Eye (tissue), 1 donor: Measurements from ENCODE around the gene UAP1L1.
A peak's percentile ranks its signal among the peaks of the same experiment; 100 is the strongest.

Source experiments
- DNase-seq: peaks from one replicate; pipeline ENCODE4 v3.0.0-alpha.2; 2015

UAP1L1 gene

GRCh38 chr9:137077758-137078693 is 709 bp downstream of the UAP1L1 start:
- peak; percentile 35 for DNase-seq

- peak; percentile 39 for DNase-seq
These were observed 1.5 kb downstream of the UAP1L1 start for GRCh38 chr9:137078701-137079400.

GRCh38 chr9:137079401-137079787 is 2.1 kb downstream of the UAP1L1 start:
- no peak for DNase-seq

GRCh38 chr9:137080260-137081122 is 3.2 kb downstream of the UAP1L1 start:
- no peak for DNase-seq

- no peak for DNase-seq
These were observed 5.1 kb downstream of the UAP1L1 start for GRCh38 chr9:137082222-137082924.

- DNase-seq: no peak
These were observed 5.6 kb downstream of the UAP1L1 start for GRCh38 chr9:137082925-137083290.

GRCh38 chr9:137083394-137084004 is 6.2 kb downstream of the UAP1L1 start:
- DNase-seq: peak; percentile 65

GRCh38 chr9:137084526-137084925 is 7.2 kb downstream of the UAP1L1 start:
- no peak for DNase-seq

GRCh38 chr9:137085920-137086530 is 8.7 kb downstream of the UAP1L1 start:
- DNase-seq: no peak

GRCh38 chr9:137086531-137087408 is 9.5 kb downstream of the UAP1L1 start, which contains the start of gene MAN1B1:
Gene MAN1B1 (plus strand): TSS chr9:137086985. CDS start chr9:137087000, 15 bp downstream.
- peak; percentile 98 for DNase-seq

GRCh38 chr9:137087409-137087925 is 10.2 kb downstream of the UAP1L1 start:
- peak; percentile 63 for DNase-seq

- DNase-seq: no peak
These were observed 10.8 kb downstream of the UAP1L1 start for GRCh38 chr9:137088121-137088520.

GRCh38 chr9:137089232-137089947 is 12.1 kb downstream of the UAP1L1 start:
- no peak for DNase-seq

GRCh38 chr9:137095664-137096517 is 18.6 kb downstream of the UAP1L1 start:
- DNase-seq: no peak

GRCh38 chr9:137096785-137097546 is 19.6 kb downstream of the UAP1L1 start:
- DNase-seq: no peak

- DNase-seq: no peak
These were observed 20.6 kb downstream of the UAP1L1 start for GRCh38 chr9:137097761-137098462.

GRCh38 chr9:137099231-137099630 is 21.9 kb downstream of the UAP1L1 start:
- no peak for DNase-seq
